A549 (cell line): ENCODE measurements around the gene DAZAP1. TPM values are rescaled to one million over a fixed set of nuclear protein-coding genes. Genes with fewer than 3 reads are reported as not detected.

Source experiments
- ATAC-seq, 2 experiments: fragments of 200-7000 bp in 1 of 2; fragments of >200 bp in 1 of 2; cut with Nextera tagmentation in 1 of 2; cut with Tn5 transposase in 1 of 2; 3 replicates each; pipeline versions ENCODE4 v1.8.0 to v1.9.1; 2018 to 2020; ENCODE audit warnings: mild to moderate bottlenecking in 1 of 2, moderate library complexity in 1 of 2
- CTCF ChIA-PET: fragments of 300-600 bp; sonication (Branson Sonifier 250); formaldehyde crosslinking; extraction: SDS; loops from one replicate; lab custom pipeline; 2021; ENCODE audit warnings: antibody characterized with exemption, inconsistent platforms; lab: Yijun Ruan, JAX
- POLR2A ChIA-PET: fragments of 350-600 bp; formaldehyde crosslinking; extraction: SDS; loops from one replicate; lab custom pipeline; 2021; ENCODE audit warnings: antibody characterized with exemption, inconsistent platforms; lab: Yijun Ruan, JAX
- DNase-seq, 2 experiments: peaks; one replicate each; pipeline versions ENCODE4 v3.0.0 to v3.0.0-alpha.2; 2011 to 2016; ENCODE audit warnings: low read depth in 1 of 2, low spot score in 1 of 2
- FAIRE-seq: peaks from 2 replicates; lab custom pipeline; 2011; peaks lifted over from hg19 to GRCh38; lab: Jason Lieb, UNC
- H3K27ac ChIP-seq, 2 experiments: fragments of >200 bp; sonication (Bioruptor Twin); formaldehyde crosslinking; 3 replicates each; pipeline ENCODE4 v1.5.1; 2016 to 2017
- H3K4me1 ChIP-seq: fragments of >200 bp; sonication (Bioruptor Twin); formaldehyde crosslinking; 3 replicates; pipeline ENCODE4 v1.6.1; 2016
- H3K4me2 ChIP-seq: fragments of >200 bp; sonication (Bioruptor Twin); formaldehyde crosslinking; 3 replicates; pipeline ENCODE4 v1.6.1; 2016
- H3K4me3 ChIP-seq: fragments of >200 bp; sonication (Bioruptor Twin); formaldehyde crosslinking; 3 replicates; pipeline ENCODE4 v1.5.1; 2016
- H3K9me3 ChIP-seq: fragments of >200 bp; sonication (Bioruptor Twin); formaldehyde crosslinking; 3 replicates; pipeline ENCODE4 v1.6.1; 2016
- BHLHE40 ChIP-seq: IDR thresholded peaks from 2 replicates; pipeline ENCODE4 v1.6.1; 2012; ENCODE audit warnings: low read depth, low read length, inconsistent platforms
- CBX8 ChIP-seq: fragments of 200-600 bp; sonication (generic); IDR thresholded peaks from 2 replicates; pipeline ENCODE4 v1.6.1; 2016
- CEBPB ChIP-seq, 2 experiments: fragments of >200 bp in 1 of 2; sonication (Bioruptor Twin) in 1 of 2; formaldehyde crosslinking in 1 of 2; IDR thresholded peaks; 2 replicates each; pipeline ENCODE4 v1.6.1; 2012 to 2016
- CHD2 ChIP-seq: fragments of 150-350 bp; IDR thresholded peaks from 2 replicates; pipeline ENCODE4 v1.6.1; 2014; ENCODE audit warnings: low read length; ENCODE audit not compliant: partially characterized antibody
- EHF ChIP-seq: fragments of 250-450 bp; sonication (Bioruptor Pico); IDR thresholded peaks from 2 replicates; pipeline ENCODE4 v1.5.0; 2020; ENCODE audit warnings: mild to moderate bottlenecking
- EHMT2 ChIP-seq: fragments of 200-600 bp; sonication (generic); IDR thresholded peaks from 2 replicates; pipeline ENCODE4 v1.6.1; 2016; ENCODE audit warnings: antibody characterized with exemption, low read depth, mild to moderate bottlenecking, moderate library complexity
- ESRRA ChIP-seq: fragments of 150-350 bp; IDR thresholded peaks from 2 replicates; pipeline ENCODE4 v1.6.1; 2014; ENCODE audit warnings: mild to moderate bottlenecking, low read length, borderline replicate concordance
- HOXA7 ChIP-seq: fragments of 250-450 bp; sonication (Bioruptor Pico); IDR thresholded peaks from 2 replicates; pipeline ENCODE4 v1.5.0; 2020; ENCODE audit warnings: mild to moderate bottlenecking, moderate library complexity
- HOXB13 ChIP-seq: fragments of 250-450 bp; sonication (Bioruptor Pico); IDR thresholded peaks from 2 replicates; pipeline ENCODE4 v1.5.0; 2020; ENCODE audit warnings: low read depth, mild to moderate bottlenecking, moderate library complexity
- JUN ChIP-seq, 2 experiments: fragments of >200 bp; sonication (Bioruptor Twin); formaldehyde crosslinking; IDR thresholded peaks; 2 replicates in 1 of 2; 3 replicates in 1 of 2; pipeline ENCODE4 v1.6.1; 2016 to 2017
- KDM1A ChIP-seq: fragments of 200-600 bp; sonication (generic); IDR thresholded peaks from 2 replicates; pipeline ENCODE4 v1.6.1; 2016; ENCODE audit warnings: low read depth, mild to moderate bottlenecking
- MYC ChIP-seq: IDR thresholded peaks from 2 replicates; pipeline ENCODE4 v1.6.1; 2012; ENCODE audit warnings: mild to moderate bottlenecking, inconsistent platforms, low read length, improper control_type of control experiment, borderline replicate concordance
- NFE2L2 ChIP-seq: fragments of 150-350 bp; conservative IDR thresholded peaks from 2 replicates; pipeline ENCODE4 v1.6.1; 2014; ENCODE audit warnings: low read length
- NR3C1 ChIP-seq: fragments of >200 bp; sonication (Bioruptor Twin); formaldehyde crosslinking; IDR thresholded peaks from 3 replicates; pipeline ENCODE4 v1.6.1; 2017
- POLR2AphosphoS2 ChIP-seq: conservative IDR thresholded peaks from 2 replicates; pipeline ENCODE4 v1.6.1; 2012; ENCODE audit warnings: low read length, improper control_type of control experiment, inconsistent platforms
- RCOR1 ChIP-seq: fragments of 150-350 bp; IDR thresholded peaks from 2 replicates; pipeline ENCODE4 v1.6.1; 2014; ENCODE audit warnings: antibody characterized with exemption, low read length, low read depth
- TFCP2L1 ChIP-seq: fragments of 250-450 bp; sonication (Bioruptor Pico); IDR thresholded peaks from 2 replicates; pipeline ENCODE4 v1.5.0; 2021; ENCODE audit warnings: mild to moderate bottlenecking
- ZFP36 ChIP-seq: fragments of 450-650 bp; IDR thresholded peaks from 2 replicates; pipeline ENCODE4 v1.6.1; 2014; ENCODE audit warnings: borderline replicate concordance; ENCODE audit not compliant: partially characterized antibody
- WGBS: methylation state at CpG from one replicate; pipeline ENCODE4 v1.1.6; 2017; ENCODE audit errors: missing lambda C conversion rate; 5-methylcytosine and 5-hydroxymethylcytosine counted together
- polyA plus RNA-seq, 4 experiments: library from polyadenylated mRNA; depleted of rRNA in 3 of 4; stranded (reverse); fragments of >200 nt; fragmentation: RNase III in 1 of 4; extraction: RNeasy Plus Mini Kit Qiagen cat#74134 plus additional on column Dnase treatment in 1 of 4; gene quantifications; 2 replicates in 3 of 4; 3 replicates in 1 of 4; pipeline ENCODE4 v1.2.3, GENCODE V29; 2011 to 2017
- TF ChIP-seq, protein P1 (sequence below): fragments of >200 bp; sonication (Bioruptor Twin); formaldehyde crosslinking; IDR thresholded peaks from 3 replicates; pipeline ENCODE4 v1.5.1; 2016
- TF ChIP-seq, protein P2 (sequence below): fragments of 450-650 bp; IDR thresholded peaks from 2 replicates; pipeline ENCODE4 v1.6.1; 2014; ENCODE audit warnings: antibody characterized with exemption
- TF ChIP-seq, protein P3 (sequence below): IDR thresholded peaks from 2 replicates; pipeline ENCODE4 v1.6.1; 2012
- TF ChIP-seq, protein P4 (sequence below): IDR thresholded peaks from 2 replicates; pipeline ENCODE4 v1.6.1; 2012
- TF ChIP-seq, protein P5 (sequence below): fragments of >200 bp; sonication (Bioruptor Twin); formaldehyde crosslinking; IDR thresholded peaks from 2 replicates; pipeline ENCODE4 v1.6.1; 2016

DAZAP1 gene
- polyA plus RNA-seq, 2 of the 4 experiments (the other 2 are of a cell fraction) = 58.9 to 86.3 TPM

DNA sequence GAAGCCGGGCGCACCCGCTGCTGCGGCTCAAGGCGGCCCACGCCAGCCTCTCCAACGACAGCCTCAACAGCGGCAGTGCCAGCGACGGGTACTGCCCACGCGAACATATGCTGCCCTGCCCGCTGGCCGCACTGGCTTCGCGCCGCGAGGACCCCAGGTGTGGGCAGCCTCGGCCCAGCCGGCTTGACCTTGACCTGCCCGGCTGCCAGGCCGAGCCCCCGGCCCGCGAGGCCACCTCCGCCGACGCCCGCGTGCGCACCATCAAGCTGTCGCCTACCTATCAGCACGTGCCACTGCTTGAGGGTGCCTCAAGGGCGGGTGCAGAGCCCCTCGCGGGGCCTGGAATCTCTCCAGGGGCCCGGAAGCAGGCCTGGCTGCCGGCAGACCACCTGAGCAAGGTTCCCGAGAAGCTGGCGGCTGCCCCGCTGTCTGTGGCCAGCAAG is 58.7 kb downstream of the DAZAP1 start:
- no peak for FAIRE-seq
- H3K9me3 ChIP-seq = no peaks in the 10 kb centered on the region
- H3K27ac ChIP-seq = no peak overlapping the region
- no peak for TF ChIP-seq RCOR1
- TF ChIP-seq, protein P1, sequence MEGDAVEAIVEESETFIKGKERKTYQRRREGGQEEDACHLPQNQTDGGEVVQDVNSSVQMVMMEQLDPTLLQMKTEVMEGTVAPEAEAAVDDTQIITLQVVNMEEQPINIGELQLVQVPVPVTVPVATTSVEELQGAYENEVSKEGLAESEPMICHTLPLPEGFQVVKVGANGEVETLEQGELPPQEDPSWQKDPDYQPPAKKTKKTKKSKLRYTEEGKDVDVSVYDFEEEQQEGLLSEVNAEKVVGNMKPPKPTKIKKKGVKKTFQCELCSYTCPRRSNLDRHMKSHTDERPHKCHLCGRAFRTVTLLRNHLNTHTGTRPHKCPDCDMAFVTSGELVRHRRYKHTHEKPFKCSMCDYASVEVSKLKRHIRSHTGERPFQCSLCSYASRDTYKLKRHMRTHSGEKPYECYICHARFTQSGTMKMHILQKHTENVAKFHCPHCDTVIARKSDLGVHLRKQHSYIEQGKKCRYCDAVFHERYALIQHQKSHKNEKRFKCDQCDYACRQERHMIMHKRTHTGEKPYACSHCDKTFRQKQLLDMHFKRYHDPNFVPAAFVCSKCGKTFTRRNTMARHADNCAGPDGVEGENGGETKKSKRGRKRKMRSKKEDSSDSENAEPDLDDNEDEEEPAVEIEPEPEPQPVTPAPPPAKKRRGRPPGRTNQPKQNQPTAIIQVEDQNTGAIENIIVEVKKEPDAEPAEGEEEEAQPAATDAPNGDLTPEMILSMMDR = no peak
- no peak for TF ChIP-seq BHLHE40
- no peak for TF ChIP-seq TFCP2L1 (CRISPR knock-in tag)
- TF ChIP-seq HOXA7 (CRISPR knock-in tag) = no peak
- no peak for TF ChIP-seq POLR2AphosphoS2
- TF ChIP-seq, protein P2, sequence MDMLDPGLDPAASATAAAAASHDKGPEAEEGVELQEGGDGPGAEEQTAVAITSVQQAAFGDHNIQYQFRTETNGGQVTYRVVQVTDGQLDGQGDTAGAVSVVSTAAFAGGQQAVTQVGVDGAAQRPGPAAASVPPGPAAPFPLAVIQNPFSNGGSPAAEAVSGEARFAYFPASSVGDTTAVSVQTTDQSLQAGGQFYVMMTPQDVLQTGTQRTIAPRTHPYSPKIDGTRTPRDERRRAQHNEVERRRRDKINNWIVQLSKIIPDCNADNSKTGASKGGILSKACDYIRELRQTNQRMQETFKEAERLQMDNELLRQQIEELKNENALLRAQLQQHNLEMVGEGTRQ = no peak
- no peak for TF ChIP-seq CEBPB (IDR thresholded peaks at IDR 0.05)
- TF ChIP-seq, protein P3, sequence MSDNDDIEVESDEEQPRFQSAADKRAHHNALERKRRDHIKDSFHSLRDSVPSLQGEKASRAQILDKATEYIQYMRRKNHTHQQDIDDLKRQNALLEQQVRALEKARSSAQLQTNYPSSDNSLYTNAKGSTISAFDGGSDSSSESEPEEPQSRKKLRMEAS = no peak
- TF ChIP-seq ESRRA = no peak
- TF ChIP-seq EHMT2 = no peak
- TF ChIP-seq CBX8 = no peak
- no peak for TF ChIP-seq NR3C1
- TF ChIP-seq EHF (CRISPR knock-in tag) = no peak
- no peak for TF ChIP-seq HOXB13 (CRISPR knock-in tag)
- no peak for TF ChIP-seq NFE2L2
- no peak for TF ChIP-seq MYC
- TF ChIP-seq, protein P4, sequence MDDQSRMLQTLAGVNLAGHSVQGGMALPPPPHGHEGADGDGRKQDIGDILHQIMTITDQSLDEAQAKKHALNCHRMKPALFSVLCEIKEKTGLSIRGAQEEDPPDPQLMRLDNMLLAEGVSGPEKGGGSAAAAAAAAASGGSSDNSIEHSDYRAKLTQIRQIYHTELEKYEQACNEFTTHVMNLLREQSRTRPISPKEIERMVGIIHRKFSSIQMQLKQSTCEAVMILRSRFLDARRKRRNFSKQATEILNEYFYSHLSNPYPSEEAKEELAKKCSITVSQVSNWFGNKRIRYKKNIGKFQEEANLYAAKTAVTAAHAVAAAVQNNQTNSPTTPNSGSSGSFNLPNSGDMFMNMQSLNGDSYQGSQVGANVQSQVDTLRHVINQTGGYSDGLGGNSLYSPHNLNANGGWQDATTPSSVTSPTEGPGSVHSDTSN = no peak
- no peak for DNase-seq
- WGBS = 98% methylated on average over 24 of the region's 41 CpGs
- no peak overlapping the region for H3K4me2 ChIP-seq
- ATAC-seq = no peak
- POLR2A ChIA-PET = interaction anchor here (1.1 kb wide), 1 partner anchor 13 kb away, joined by 3 read pairs; no protein-coding TSS in a partner anchor
- CTCF ChIA-PET = interaction anchor here (0.9 to 2.1 kb wide), 7 partner anchors 8 to 48 kb away, joined by 3 to 7 read pairs (median 3); no protein-coding TSS in a partner anchor
- no peak overlapping the region for H3K4me3 ChIP-seq
- peaks cover 7% of the 10 kb centered on the region for H3K4me1 ChIP-seq

DNA sequence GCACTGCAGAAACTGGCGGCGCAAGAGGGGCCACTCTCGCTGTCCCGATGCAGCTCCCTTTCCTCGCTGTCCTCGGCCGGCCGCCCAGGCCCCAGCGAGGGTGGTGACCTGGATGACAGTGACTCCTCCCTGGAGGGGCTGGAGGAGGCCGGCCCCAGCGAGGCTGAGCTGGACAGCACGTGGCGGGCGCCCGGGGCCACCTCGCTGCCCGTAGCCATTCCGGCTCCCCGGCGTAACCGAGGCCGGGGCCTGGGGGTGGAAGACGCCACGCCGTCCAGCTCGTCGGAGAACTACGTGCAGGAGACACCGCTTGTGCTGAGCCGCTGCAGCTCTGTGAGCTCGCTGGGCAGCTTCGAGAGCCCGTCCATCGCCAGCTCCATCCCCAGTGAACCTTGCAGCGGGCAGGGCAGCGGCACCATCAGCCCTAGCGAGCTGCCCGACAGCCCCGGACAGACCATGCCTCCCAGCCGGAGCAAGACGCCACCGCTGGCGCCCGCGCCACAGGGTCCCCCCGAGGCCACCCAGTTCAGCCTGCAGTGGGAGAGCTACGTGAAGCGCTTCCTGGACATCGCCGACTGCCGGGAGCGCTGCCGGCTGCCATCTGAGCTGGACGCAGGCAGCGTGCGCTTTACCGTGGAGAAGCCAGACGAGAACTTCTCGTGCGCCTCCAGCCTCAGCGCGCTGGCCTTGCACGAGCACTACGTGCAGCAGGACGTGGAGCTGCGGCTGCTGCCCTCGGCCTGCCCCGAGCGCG is 59.3 kb downstream of the DAZAP1 start:
- POLR2A ChIA-PET = interaction anchor here (1.1 kb wide), 1 partner anchor 14 kb away, joined by 3 read pairs; no protein-coding TSS in a partner anchor
- CTCF ChIA-PET = interaction anchor here (0.9 to 2.1 kb wide), 6 partner anchors 9 to 48 kb away, joined by 3 to 7 read pairs (median 3); no protein-coding TSS in a partner anchor
- TF ChIP-seq CHD2 (no peak), RCOR1 (no peak), JUN (IDR thresholded peaks at IDR 0.05) (no peak), ZFP36 (no peak), NR3C1 (no peak), KDM1A (no peak), POLR2AphosphoS2 (no peak)
- TF ChIP-seq, protein P1 = no peak
- TF ChIP-seq, protein P5, sequence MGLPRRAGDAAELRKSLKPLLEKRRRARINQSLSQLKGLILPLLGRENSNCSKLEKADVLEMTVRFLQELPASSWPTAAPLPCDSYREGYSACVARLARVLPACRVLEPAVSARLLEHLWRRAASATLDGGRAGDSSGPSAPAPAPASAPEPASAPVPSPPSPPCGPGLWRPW = no peak
- TF ChIP-seq, protein P3 = no peak
- TF ChIP-seq, all 56 proteins: peak for 0
- Histone ChIP-seq H3K4me2 (no peak overlapping the region), H3K9me3 (no peaks in the 10 kb centered on the region), H3K27ac (no peak overlapping the region), H3K4me1 (peaks cover 7% of the 10 kb centered on the region), H3K4me3 (no peak overlapping the region)
- FAIRE-seq (no peak), DNase-seq (no peak), ATAC-seq (no peak)
- WGBS = 87% methylated on average over 3 of the region's 70 CpGs
